Muscle layer of colon (tissue), 2 donors: Measurements from ENCODE around the gene SFXN4.
"Not testable (repeated sequence)": the region's sequence is repeated elsewhere in the genome, so short reads cannot be mapped to it uniquely, and the experiment has no call there.

ENCODE experiments used
- H3K27ac ChIP-seq: one replicate; pipeline ENCODE4 v1.7.0; 2013; ENCODE audit warnings: low read depth, mild to moderate bottlenecking, low read length, moderate library complexity
- H3K27me3 ChIP-seq, 2 donors: one replicate each; pipeline ENCODE4 v1.7.0; 2013; ENCODE audit warnings: low read length in 2 of 2, mild to moderate bottlenecking in 2 of 2; ENCODE audit not compliant: insufficient read depth in 2 of 2, control insufficient read depth in 1 of 2
- H3K36me3 ChIP-seq: one replicate; pipeline ENCODE4 v1.7.0; 2013; ENCODE audit warnings: mild to moderate bottlenecking, low read length; ENCODE audit not compliant: insufficient read depth
- H3K4me1 ChIP-seq: one replicate; pipeline ENCODE4 v1.7.0; 2013; ENCODE audit warnings: mild to moderate bottlenecking, low read length; ENCODE audit not compliant: insufficient read depth
- H3K4me3 ChIP-seq, 2 donors: one replicate each; pipeline ENCODE4 v1.7.0; 2013; ENCODE audit warnings: low read length in 2 of 2, low read depth in 1 of 2, mild to moderate bottlenecking in 1 of 2, moderate library complexity in 1 of 2
- H3K9ac ChIP-seq: one replicate; pipeline ENCODE4 v1.7.0; 2013; ENCODE audit warnings: low read length
- H3K9me3 ChIP-seq: one replicate; pipeline ENCODE4 v1.7.0; 2013; ENCODE audit warnings: mild to moderate bottlenecking, low read length
- donor health status: abdominal sarcoma.
- donor health status: Adenocarcinoma of cecum.

SFXN4 gene

GRCh38 chr10:119189811-119190282, 24.3 kb upstream of the SFXN4 start:
- H3K9me3 ChIP-seq: no peaks in the 10 kb centered on the region
- H3K36me3 ChIP-seq: no peaks in the 10 kb centered on the region
- H3K4me1 ChIP-seq: no peaks in the 10 kb centered on the region
- no peak overlapping the region for H3K9ac ChIP-seq
- no peak overlapping the region for H3K27ac ChIP-seq
- no peak overlapping the region for H3K4me3 ChIP-seq
- no peaks in the 10 kb centered on the region for H3K27me3 ChIP-seq

- H3K9ac ChIP-seq: no peak overlapping the region
- H3K27ac ChIP-seq: no peak overlapping the region
- no peaks in the 10 kb centered on the region for H3K9me3 ChIP-seq
- H3K36me3 ChIP-seq: no peaks in the 10 kb centered on the region
- H3K27me3 ChIP-seq: no peaks in the 10 kb centered on the region
- peaks cover 4% of the 10 kb centered on the region for H3K4me1 ChIP-seq
- H3K4me3 ChIP-seq: no peak overlapping the region
Observed at GRCh38 chr10:119183664-119184412, 18.3 kb upstream of the SFXN4 start.

- H3K36me3 ChIP-seq: peaks cover 12% of the 10 kb centered on the region
- H3K4me3 ChIP-seq, H3K27ac ChIP-seq, H3K27me3 ChIP-seq, H3K9ac ChIP-seq, H3K9me3 ChIP-seq: not testable (repeated sequence)
- peaks cover 19% of the 10 kb centered on the region for H3K4me1 ChIP-seq
Observed at GRCh38 chr10:119180850-119181400, 15.4 kb upstream of the SFXN4 start.

GRCh38 chr10:119178372-119179119, 13.0 kb upstream of the SFXN4 start, which contains the start of gene PRDX3:
Gene PRDX3, minus strand, starts transcription at chr10:119178812. Its CDS starts 22 bp downstream, at chr10:119178790.
- Histone ChIP-seq H3K9ac (peak within 1 kb of the TSS; percentile 90), H3K4me3 (peak within 1 kb of the TSS; percentile 77 to 99), H3K27ac (peak within 1 kb of the TSS; percentile 79), H3K27me3 (no peaks in the 10 kb centered on the region), H3K36me3 (peaks cover 14% of the 10 kb centered on the region), H3K4me1 (peaks cover 19% of the 10 kb centered on the region), H3K9me3 (no peaks in the 10 kb centered on the region)

- H3K4me3 ChIP-seq: peak overlapping the region; percentile 77 to 99
- no peaks in the 10 kb centered on the region for H3K27me3 ChIP-seq
- H3K4me1 ChIP-seq: peaks cover 19% of the 10 kb centered on the region
- no peaks in the 10 kb centered on the region for H3K9me3 ChIP-seq
- peaks cover 14% of the 10 kb centered on the region for H3K36me3 ChIP-seq
- peak overlapping the region; percentile 79 for H3K27ac ChIP-seq
- peak overlapping the region; percentile 90 for H3K9ac ChIP-seq
Observed at GRCh38 chr10:119177708-119178371, 12.3 kb upstream of the SFXN4 start.

GRCh38 chr10:119176166-119176565, 10.7 kb upstream of the SFXN4 start:
- H3K9me3 ChIP-seq: no peaks in the 10 kb centered on the region
- H3K27me3 ChIP-seq: no peaks in the 10 kb centered on the region
- peaks cover 19% of the 10 kb centered on the region for H3K4me1 ChIP-seq
- peaks cover 27% of the 10 kb centered on the region for H3K36me3 ChIP-seq
- H3K9ac ChIP-seq: no peak overlapping the region
- peak overlapping the region in 1 of 2 donors; percentile 7 for H3K4me3 ChIP-seq
- peak overlapping the region; percentile 7 for H3K27ac ChIP-seq

- H3K4me3 ChIP-seq: no peak overlapping the region
- H3K27me3 ChIP-seq: no peaks in the 10 kb centered on the region
- no peaks in the 10 kb centered on the region for H3K9me3 ChIP-seq
- no peak overlapping the region for H3K9ac ChIP-seq
- peaks cover 46% of the 10 kb centered on the region for H3K36me3 ChIP-seq
- H3K27ac ChIP-seq: no peak overlapping the region
- peaks cover 18% of the 10 kb centered on the region for H3K4me1 ChIP-seq
Observed at GRCh38 chr10:119174109-119174508, 8.6 kb upstream of the SFXN4 start.

GRCh38 chr10:119167041-119167440, 1.5 kb upstream of the SFXN4 start:
- Histone ChIP-seq H3K4me1 (peaks cover 21% of the 10 kb centered on the region), H3K27ac (no peak overlapping the region), H3K9me3 (no peaks in the 10 kb centered on the region), H3K4me3 (no peak overlapping the region), H3K27me3 (no peaks in the 10 kb centered on the region), H3K36me3 (peaks cover 43% of the 10 kb centered on the region), H3K9ac (no peak overlapping the region)

GRCh38 chr10:119166564-119166963, 1.1 kb upstream of the SFXN4 start:
- peaks cover 40% of the 10 kb centered on the region for H3K36me3 ChIP-seq
- H3K27ac ChIP-seq: peak overlapping the region; percentile 79
- H3K4me3 ChIP-seq: no peak overlapping the region
- H3K4me1 ChIP-seq: peaks cover 26% of the 10 kb centered on the region
- no peaks in the 10 kb centered on the region for H3K9me3 ChIP-seq
- H3K9ac ChIP-seq: peak overlapping the region; percentile 64
- H3K27me3 ChIP-seq: no peaks in the 10 kb centered on the region

- Histone ChIP-seq H3K36me3 (peaks cover 35% of the 10 kb centered on the region), H3K4me3 (peak overlapping the region; percentile 65 to 83), H3K9ac (peak overlapping the region; percentile 64), H3K27ac (peak overlapping the region; percentile 79), H3K4me1 (peaks cover 27% of the 10 kb centered on the region), H3K27me3 (no peaks in the 10 kb centered on the region), H3K9me3 (no peaks in the 10 kb centered on the region)
Observed at GRCh38 chr10:119166118-119166500, 595 bp upstream of the SFXN4 start.
